Measurements from ENCODE around the gene SPNS3.

DNA sequence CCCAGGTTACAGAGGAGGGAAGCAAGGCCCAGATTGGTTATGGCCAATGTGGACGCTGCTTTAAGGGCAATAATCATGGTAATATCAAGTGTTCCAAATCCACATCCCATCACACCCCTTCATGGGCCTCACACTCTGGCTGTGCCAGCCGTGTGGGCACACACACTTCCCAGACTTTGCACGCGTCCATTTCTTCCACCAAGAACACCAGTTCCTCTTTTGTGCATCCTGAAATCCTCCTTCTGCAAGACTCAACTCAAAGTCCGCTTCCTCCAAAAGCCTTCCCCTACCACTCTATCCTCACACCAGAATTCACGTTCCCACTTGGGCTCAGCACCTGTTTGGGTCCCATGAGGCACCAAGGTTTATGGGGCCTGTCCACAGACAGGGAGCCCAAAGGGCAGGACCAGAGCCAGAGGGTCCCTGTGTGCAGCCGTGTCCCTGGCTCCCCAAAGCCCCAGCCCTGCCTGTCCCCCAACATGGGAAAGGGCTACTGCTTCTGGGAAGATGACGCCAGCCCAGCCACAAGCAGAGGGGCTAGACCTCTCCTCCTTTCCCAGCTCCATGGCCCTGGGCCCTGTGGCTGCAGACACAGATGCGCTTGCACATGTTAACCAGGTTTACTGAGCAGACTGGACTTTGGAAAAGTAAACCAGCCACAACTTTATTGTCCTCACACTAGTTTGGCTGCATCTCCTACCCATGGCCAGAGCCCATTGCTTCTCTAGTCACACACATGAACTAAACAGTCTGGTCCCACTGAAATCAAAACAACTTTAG, 20.3 kb downstream of the SPNS3 start:
- TF ChIP-seq, protein P1, sequence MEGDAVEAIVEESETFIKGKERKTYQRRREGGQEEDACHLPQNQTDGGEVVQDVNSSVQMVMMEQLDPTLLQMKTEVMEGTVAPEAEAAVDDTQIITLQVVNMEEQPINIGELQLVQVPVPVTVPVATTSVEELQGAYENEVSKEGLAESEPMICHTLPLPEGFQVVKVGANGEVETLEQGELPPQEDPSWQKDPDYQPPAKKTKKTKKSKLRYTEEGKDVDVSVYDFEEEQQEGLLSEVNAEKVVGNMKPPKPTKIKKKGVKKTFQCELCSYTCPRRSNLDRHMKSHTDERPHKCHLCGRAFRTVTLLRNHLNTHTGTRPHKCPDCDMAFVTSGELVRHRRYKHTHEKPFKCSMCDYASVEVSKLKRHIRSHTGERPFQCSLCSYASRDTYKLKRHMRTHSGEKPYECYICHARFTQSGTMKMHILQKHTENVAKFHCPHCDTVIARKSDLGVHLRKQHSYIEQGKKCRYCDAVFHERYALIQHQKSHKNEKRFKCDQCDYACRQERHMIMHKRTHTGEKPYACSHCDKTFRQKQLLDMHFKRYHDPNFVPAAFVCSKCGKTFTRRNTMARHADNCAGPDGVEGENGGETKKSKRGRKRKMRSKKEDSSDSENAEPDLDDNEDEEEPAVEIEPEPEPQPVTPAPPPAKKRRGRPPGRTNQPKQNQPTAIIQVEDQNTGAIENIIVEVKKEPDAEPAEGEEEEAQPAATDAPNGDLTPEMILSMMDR (conservative IDR thresholded peaks at IDR 0.05), result no peak
- no peak for TF ChIP-seq EZH2 (IDR thresholded peaks at IDR 0.05; ENCODE audit: low read depth)
